Astrocyte (in vitro differentiated cells and primary cell): Measurements from ENCODE around the gene S1PR5. TPM values are rescaled to one million over a fixed set of nuclear protein-coding genes. Genes with fewer than 3 reads are reported as not detected.

ENCODE experiments used
- DNase-seq: peaks from one replicate; pipeline ENCODE4 v3.0.0-alpha.2; 2010; ENCODE audit warnings: low read depth
- FAIRE-seq: peaks from 2 replicates; lab custom pipeline; 2011; peaks lifted over from hg19 to GRCh38; lab: Jason Lieb, UNC
- H2AFZ ChIP-seq: 2 replicates; pipeline ENCODE4 v1.6.0; 2012; ENCODE audit warnings: low read depth, low read length, inconsistent platforms
- H3K27ac ChIP-seq: 2 replicates; pipeline ENCODE4 v1.5.1; 2011; ENCODE audit warnings: low read depth, low read length, inconsistent platforms
- H3K27me3 ChIP-seq: 2 replicates; pipeline ENCODE4 v1.6.0; 2011; ENCODE audit warnings: low read length, inconsistent platforms; ENCODE audit not compliant: insufficient read depth
- H3K36me3 ChIP-seq: 2 replicates; pipeline ENCODE4 v1.5.1; 2011; ENCODE audit warnings: low read length, inconsistent platforms; ENCODE audit not compliant: insufficient read depth
- H3K4me1 ChIP-seq: 2 replicates; pipeline ENCODE4 v1.5.1; 2011; ENCODE audit warnings: low read length, inconsistent platforms; ENCODE audit not compliant: insufficient read depth
- H3K4me2 ChIP-seq: 2 replicates; pipeline ENCODE4 v1.6.0; 2012; ENCODE audit warnings: low read length, inconsistent platforms
- H3K4me3 ChIP-seq: 2 replicates; pipeline ENCODE4 v1.5.1; 2011; ENCODE audit warnings: low read depth, mild to moderate bottlenecking, low read length, inconsistent platforms; ENCODE audit not compliant: insufficient read depth
- H3K79me2 ChIP-seq: 2 replicates; pipeline ENCODE4 v1.6.0; 2012; ENCODE audit warnings: mild to moderate bottlenecking, low read length, inconsistent platforms; ENCODE audit not compliant: insufficient read depth
- H3K9ac ChIP-seq: 2 replicates; pipeline ENCODE4 v1.6.0; 2012; ENCODE audit warnings: mild to moderate bottlenecking, low read length, inconsistent platforms
- H3K9me3 ChIP-seq: 2 replicates; pipeline ENCODE4 v1.5.1; 2012; ENCODE audit warnings: low read depth, mild to moderate bottlenecking, low read length, inconsistent platforms; ENCODE audit not compliant: insufficient read depth
- H4K20me1 ChIP-seq: 2 replicates; pipeline ENCODE4 v1.6.0; 2012; ENCODE audit warnings: low read length, inconsistent platforms; ENCODE audit not compliant: insufficient read depth
- H3K27ac Mint-ChIP-seq: one replicate; pipeline ENCODE4 v1.8.0; 2021; ENCODE audit warnings: mild to moderate bottlenecking, mixed read lengths; ENCODE audit not compliant: unreplicated experiment
- H3K27me3 Mint-ChIP-seq: one replicate; pipeline ENCODE4 v1.8.0; 2021; ENCODE audit warnings: low read depth, mixed read lengths; ENCODE audit not compliant: unreplicated experiment
- H3K36me3 Mint-ChIP-seq: one replicate; pipeline ENCODE4 v1.8.0; 2021; ENCODE audit warnings: low read depth, mixed read lengths; ENCODE audit not compliant: unreplicated experiment
- H3K4me1 Mint-ChIP-seq: one replicate; pipeline ENCODE4 v1.8.0; 2021; ENCODE audit warnings: low read depth, mixed read lengths; ENCODE audit not compliant: unreplicated experiment
- H3K4me3 Mint-ChIP-seq: one replicate; pipeline ENCODE4 v1.8.0; 2021; ENCODE audit warnings: mild to moderate bottlenecking, moderate library complexity, mixed read lengths; ENCODE audit not compliant: unreplicated experiment
- H3K9me3 Mint-ChIP-seq: one replicate; pipeline ENCODE4 v1.8.0; 2021; ENCODE audit warnings: mild to moderate bottlenecking, mixed read lengths; ENCODE audit not compliant: unreplicated experiment
- CTCF ChIP-seq: IDR thresholded peaks from 2 replicates; pipeline ENCODE4 v1.5.1; 2011; ENCODE audit warnings: low read depth, mild to moderate bottlenecking, inconsistent platforms, low read length, moderate library complexity; ENCODE audit not compliant: insufficient read depth
- EZH2 ChIP-seq: IDR thresholded peaks from 2 replicates; pipeline ENCODE4 v1.6.1; 2012; ENCODE audit warnings: mild to moderate bottlenecking, low read length, inconsistent platforms; ENCODE audit not compliant: insufficient read depth
- total RNA-seq: library from RNA; stranded (reverse); gene quantifications from 2 replicates; pipeline ENCODE4 v1.2.1, GENCODE V29; 2021

Gene S1PR5
- total RNA-seq, 1 donor from 2014 or later = 1.00 TPM

- no peaks in the 10 kb centered on the region for H3K4me1 Mint-ChIP-seq
- Histone ChIP-seq H3K4me3 (no peak overlapping the region), H3K9me3 (no peaks in the 10 kb centered on the region), H3K9ac (no peak overlapping the region), H3K27ac (no peak overlapping the region), H3K4me2 (no peak overlapping the region), H3K4me1 (no peaks in the 10 kb centered on the region), H3K27me3 (no peaks in the 10 kb centered on the region), H3K36me3 (no peaks in the 10 kb centered on the region), H2AFZ (no peak overlapping the region), H4K20me1 (no peaks in the 10 kb centered on the region), H3K79me2 (no peaks in the 10 kb centered on the region)
- TF ChIP-seq EZH2 = no peak
- TF ChIP-seq CTCF = no peak
- no peak overlapping the region for H3K27ac Mint-ChIP-seq
- H3K27me3 Mint-ChIP-seq = peaks cover 18% of the 10 kb centered on the region
- DNase-seq (no peak), FAIRE-seq (no peak)
- H3K9me3 Mint-ChIP-seq = no peaks in the 10 kb centered on the region
- no peak overlapping the region for H3K4me3 Mint-ChIP-seq
- no peaks in the 10 kb centered on the region for H3K36me3 Mint-ChIP-seq
These were observed 44.1 kb downstream of the S1PR5 start for GRCh38 chr19:10473192-10473591.

- H3K36me3 ChIP-seq = no peaks in the 10 kb centered on the region
- no peak overlapping the region for H3K9ac ChIP-seq
- H3K4me3 Mint-ChIP-seq = no peak overlapping the region
- no peak overlapping the region for H3K4me2 ChIP-seq
- H3K4me1 ChIP-seq = no peaks in the 10 kb centered on the region
- no peak overlapping the region for H2AFZ ChIP-seq
- H4K20me1 ChIP-seq = no peaks in the 10 kb centered on the region
- no peaks in the 10 kb centered on the region for H3K4me1 Mint-ChIP-seq
- H3K79me2 ChIP-seq = no peaks in the 10 kb centered on the region
- no peak overlapping the region for H3K27ac ChIP-seq
- peaks cover 14% of the 10 kb centered on the region for H3K27me3 Mint-ChIP-seq
- no peak for FAIRE-seq
- H3K9me3 Mint-ChIP-seq = no peaks in the 10 kb centered on the region
- no peaks in the 10 kb centered on the region for H3K27me3 ChIP-seq
- no peaks in the 10 kb centered on the region for H3K36me3 Mint-ChIP-seq
- TF ChIP-seq EZH2 (no peak), CTCF (peak; percentile 45)
- no peak overlapping the region for H3K4me3 ChIP-seq
- peak; percentile 25 for DNase-seq
- no peak overlapping the region for H3K27ac Mint-ChIP-seq
- no peaks in the 10 kb centered on the region for H3K9me3 ChIP-seq
These were observed 45.3 kb downstream of the S1PR5 start for GRCh38 chr19:10471909-10472308.

GRCh38 chr19:10468133-10468532 lies 49.1 kb downstream of the S1PR5 start:
- no peak overlapping the region for H3K27ac ChIP-seq
- H3K4me1 ChIP-seq = no peaks in the 10 kb centered on the region
- no peaks in the 10 kb centered on the region for H4K20me1 ChIP-seq
- no peak overlapping the region for H3K4me2 ChIP-seq
- H2AFZ ChIP-seq = no peak overlapping the region
- no peaks in the 10 kb centered on the region for H3K79me2 ChIP-seq
- H3K36me3 ChIP-seq = no peaks in the 10 kb centered on the region
- Mint-ChIP-seq H3K36me3 (peaks cover 2% of the 10 kb centered on the region), H3K4me3 (no peak overlapping the region), H3K27ac (no peak overlapping the region), H3K4me1 (no peaks in the 10 kb centered on the region), H3K27me3 (peaks cover 8% of the 10 kb centered on the region), H3K9me3 (no peaks in the 10 kb centered on the region)
- DNase-seq = no peak
- no peaks in the 10 kb centered on the region for H3K9me3 ChIP-seq
- no peak overlapping the region for H3K9ac ChIP-seq
- no peak for FAIRE-seq
- H3K27me3 ChIP-seq = no peaks in the 10 kb centered on the region
- TF ChIP-seq EZH2 = no peak
- no peak for TF ChIP-seq CTCF
- H3K4me3 ChIP-seq = no peak overlapping the region
